ENCODE data around the gene CELF4. TPM values are rescaled to one million over a fixed set of nuclear protein-coding genes. Genes with fewer than 3 reads are reported as not detected.

CELF4 gene
- total and polyA plus RNA-seq, 7 donors, result 0.60 to 5.0 (median 1.8) TPM; not detected in 1

GRCh38 chr18:37248281-37248680 is 317.3 kb downstream of the CELF4 start:
- 89 to 92% methylated on average over 5 of the region's 5 CpGs for WGBS, 2 donors
- intact Hi-C loops (cut with DNase I), result no loop called here
- no peaks in the 10 kb centered on the region for H3K9me3 ChIP-seq
- peaks cover 1 to 58% (median 37%) of the 10 kb centered on the region in 3 donors for H3K27me3 ChIP-seq
- H3K27ac ChIP-seq, result no peak overlapping the region
- no peaks in the 10 kb centered on the region for H3K4me1 ChIP-seq
- no peak for DNase-seq
- no peak overlapping the region for H3K4me3 ChIP-seq
- H3K36me3 ChIP-seq, result no peaks in the 10 kb centered on the region
- TF ChIP-seq POLR2AphosphoS5 (IDR thresholded peaks at IDR 0.05), result no peak
- no peak for TF ChIP-seq EP300 (IDR thresholded peaks at IDR 0.05)
- no peak for TF ChIP-seq CTCF (IDR thresholded peaks at IDR 0.05)
- TF ChIP-seq POLR2A (IDR thresholded peaks at IDR 0.05), result no peak

GRCh38 chr18:37247497-37248161 is 318.0 kb downstream of the CELF4 start:
- Histone ChIP-seq H3K9me3 (no peaks in the 10 kb centered on the region), H3K4me3 (no peak overlapping the region), H3K27ac (no peak overlapping the region), H3K36me3 (no peaks in the 10 kb centered on the region), H3K4me1 (no peaks in the 10 kb centered on the region), H3K27me3 (peaks cover 0 to 52% (median 30%) of the 10 kb centered on the region in 3 donors)
- WGBS, 2 donors, result 87 to 88% methylated on average over 10 of the region's 10 CpGs
- intact Hi-C loops (cut with DNase I), result no loop called here
- no peak for TF ChIP-seq POLR2A (IDR thresholded peaks at IDR 0.05)
- no peak for DNase-seq

- no peaks in the 10 kb centered on the region for H3K36me3 ChIP-seq
- H3K4me3 ChIP-seq, result no peak overlapping the region
- H3K27me3 ChIP-seq, result peaks cover 0 to 52% (median 24%) of the 10 kb centered on the region in 3 donors
- intact Hi-C loops (cut with DNase I), result no loop called here
- H3K9me3 ChIP-seq, result no peaks in the 10 kb centered on the region
- no peak for TF ChIP-seq POLR2AphosphoS5 (IDR thresholded peaks at IDR 0.05)
- TF ChIP-seq POLR2A (IDR thresholded peaks at IDR 0.05), result no peak
- TF ChIP-seq CTCF (IDR thresholded peaks at IDR 0.05), result no peak
- H3K27ac ChIP-seq, result no peak overlapping the region
- no peaks in the 10 kb centered on the region for H3K4me1 ChIP-seq
- no peak for DNase-seq
- 89% methylated on average over 13 of the region's 13 CpGs for WGBS, 2 donors
Measured at GRCh38 chr18:37246779-37247340, 318.7 kb downstream of the CELF4 start.

- 94% methylated on average over 13 of the region's 13 CpGs for WGBS, 2 donors
- intact Hi-C loops (cut with DNase I), result no loop called here
- no peaks in the 10 kb centered on the region for H3K4me1 ChIP-seq
- DNase-seq, result no peak
- H3K27ac ChIP-seq, result no peak overlapping the region
- no peak for TF ChIP-seq EP300 (IDR thresholded peaks at IDR 0.05)
- TF ChIP-seq POLR2A (IDR thresholded peaks at IDR 0.05), result no peak
- TF ChIP-seq CTCF (IDR thresholded peaks at IDR 0.05), result no peak
- TF ChIP-seq POLR2AphosphoS5 (IDR thresholded peaks at IDR 0.05), result no peak
- H3K27me3 ChIP-seq, result peaks cover 0 to 37% (median 5%) of the 10 kb centered on the region in 3 donors
- no peak overlapping the region for H3K4me3 ChIP-seq
- no peaks in the 10 kb centered on the region for H3K36me3 ChIP-seq
- no peaks in the 10 kb centered on the region for H3K9me3 ChIP-seq
Measured at GRCh38 chr18:37244618-37245017, 321.0 kb downstream of the CELF4 start.

- H3K4me3 ChIP-seq, result no peak overlapping the region
- no peak overlapping the region for H3K27ac ChIP-seq
- intact Hi-C loops (cut with DNase I), result no loop called here
- H3K27me3 ChIP-seq, result peaks cover 0 to 31% (median 5%) of the 10 kb centered on the region in 3 donors
- no peaks in the 10 kb centered on the region for H3K9me3 ChIP-seq
- H3K36me3 ChIP-seq, result no peaks in the 10 kb centered on the region
- TF ChIP-seq POLR2AphosphoS5 (IDR thresholded peaks at IDR 0.05) (no peak), POLR2A (IDR thresholded peaks at IDR 0.05) (no peak), CTCF (IDR thresholded peaks at IDR 0.05) (no peak), EP300 (IDR thresholded peaks at IDR 0.05) (no peak)
- 14 to 50% methylated on average over 36 of the region's 36 CpGs for WGBS, 2 donors
- no peaks in the 10 kb centered on the region for H3K4me1 ChIP-seq
- DNase-seq, result no peak
Measured at GRCh38 chr18:37243741-37244140, 321.9 kb downstream of the CELF4 start.
